HG02678 (cell line): ENCODE measurements around the gene CRBN.

Experiments
- ATAC-seq: cut with Tn5 transposase; IDR thresholded peaks from one replicate; pipeline ENCODE4 v1.9.1; 2021; ENCODE audit warnings: mild to moderate bottlenecking, moderate library complexity; ENCODE audit not compliant: unreplicated experiment

The CRBN gene

DNA sequence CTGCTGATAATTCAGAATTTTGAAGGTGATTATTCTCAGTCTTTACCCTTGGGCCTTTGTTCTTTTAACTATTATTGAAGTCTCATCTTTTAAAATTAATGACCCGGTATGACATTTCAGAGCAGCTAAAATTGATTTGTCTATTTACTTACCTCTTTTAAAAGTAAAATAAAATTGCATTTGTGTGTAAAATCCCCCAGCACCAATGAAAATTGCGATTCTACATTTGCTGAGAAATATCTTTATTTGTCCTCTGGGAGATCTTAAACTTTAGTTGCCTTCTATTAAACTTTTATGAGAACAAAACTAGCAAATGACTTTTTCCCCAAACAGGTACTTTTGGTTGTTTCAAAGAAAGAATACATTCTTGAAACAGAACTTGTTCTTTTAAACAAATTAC, 61.8 kb downstream of the CRBN start:
- no peak for ATAC-seq

DNA sequence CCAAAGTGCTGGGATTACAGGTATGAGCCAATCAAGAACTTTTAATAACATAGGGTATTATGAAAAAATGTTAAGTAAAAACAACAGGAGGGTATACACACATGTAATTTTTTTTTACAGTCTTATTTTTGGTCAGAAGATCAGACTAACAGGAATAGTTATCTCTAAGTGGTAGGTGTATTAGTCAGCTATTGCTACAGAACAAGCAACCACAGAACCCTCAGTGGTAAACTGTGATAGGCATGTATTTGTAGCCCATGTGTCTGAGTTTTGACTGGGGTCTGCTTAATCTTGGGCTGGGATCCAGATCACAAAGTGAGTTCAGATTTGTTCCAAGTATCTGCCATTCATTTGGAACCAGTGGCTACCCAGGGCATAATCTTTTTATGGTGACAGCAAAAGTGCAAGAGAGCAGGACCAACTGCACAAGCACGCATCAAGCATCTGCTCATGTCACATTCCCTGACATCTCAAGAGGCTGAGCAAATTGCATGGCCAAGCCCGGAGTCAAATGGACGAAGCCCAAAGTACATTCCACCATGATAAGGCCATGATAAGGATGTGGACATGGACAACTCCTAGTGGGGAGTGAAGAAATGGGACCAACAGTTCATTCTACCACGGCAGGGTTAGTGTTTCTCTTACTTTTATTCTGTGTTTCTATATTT, 66.3 kb downstream of the CRBN start:
- no peak for ATAC-seq

DNA sequence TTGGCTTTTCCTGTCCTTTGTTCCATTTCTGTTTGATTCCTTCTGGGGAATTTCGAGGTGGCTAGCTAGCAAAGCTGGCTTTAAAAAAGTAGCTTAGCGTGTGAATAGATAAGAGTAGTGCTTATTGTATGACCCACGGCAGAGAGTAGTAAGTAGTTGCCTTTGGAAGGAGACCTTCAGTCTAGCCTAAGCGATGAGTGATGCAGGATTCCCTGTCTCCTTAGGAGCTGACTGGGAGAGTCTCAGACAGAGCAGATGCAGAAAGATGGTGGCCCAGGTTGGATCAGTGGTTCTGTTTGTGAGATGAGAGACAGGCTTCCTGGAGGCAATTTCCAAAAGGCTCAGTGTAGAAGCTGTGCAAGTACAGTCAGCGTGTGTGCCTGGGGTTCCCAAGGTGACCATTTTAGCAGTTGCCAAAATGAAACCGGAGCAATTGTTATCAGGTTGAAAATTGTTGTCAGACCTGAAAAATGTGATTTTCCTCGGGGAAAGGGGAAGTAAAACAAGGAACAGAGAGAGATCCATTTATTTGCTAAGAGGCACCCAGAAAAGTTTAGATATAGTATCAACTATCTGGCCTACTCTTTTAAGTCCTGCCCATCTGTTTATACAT, 68.6 kb downstream of the CRBN start:
- ATAC-seq: no peak

DNA sequence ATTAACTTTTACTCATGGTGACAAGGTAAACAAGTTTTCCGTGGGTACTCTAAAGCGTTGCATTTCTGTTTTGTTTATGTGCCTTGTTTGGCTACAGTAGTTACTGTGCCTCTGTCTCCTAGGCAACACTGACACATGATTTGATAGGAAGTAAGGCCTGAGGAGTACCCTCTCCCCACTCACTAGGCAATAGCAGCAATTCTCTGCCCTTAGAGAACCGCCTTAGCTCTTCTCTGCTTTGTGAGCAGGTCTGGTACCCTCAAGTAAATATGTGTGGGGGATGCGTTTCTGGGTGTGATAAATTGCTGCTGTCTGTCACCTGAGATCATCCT, 69.2 kb downstream of the CRBN start, which contains the start of gene IL5RA:
TSS of gene IL5RA (minus strand) at position 76 of the 332 bp plus-strand sequence. CDS start 5,390 bp downstream, outside the sequence.
- ATAC-seq: no peak

DNA sequence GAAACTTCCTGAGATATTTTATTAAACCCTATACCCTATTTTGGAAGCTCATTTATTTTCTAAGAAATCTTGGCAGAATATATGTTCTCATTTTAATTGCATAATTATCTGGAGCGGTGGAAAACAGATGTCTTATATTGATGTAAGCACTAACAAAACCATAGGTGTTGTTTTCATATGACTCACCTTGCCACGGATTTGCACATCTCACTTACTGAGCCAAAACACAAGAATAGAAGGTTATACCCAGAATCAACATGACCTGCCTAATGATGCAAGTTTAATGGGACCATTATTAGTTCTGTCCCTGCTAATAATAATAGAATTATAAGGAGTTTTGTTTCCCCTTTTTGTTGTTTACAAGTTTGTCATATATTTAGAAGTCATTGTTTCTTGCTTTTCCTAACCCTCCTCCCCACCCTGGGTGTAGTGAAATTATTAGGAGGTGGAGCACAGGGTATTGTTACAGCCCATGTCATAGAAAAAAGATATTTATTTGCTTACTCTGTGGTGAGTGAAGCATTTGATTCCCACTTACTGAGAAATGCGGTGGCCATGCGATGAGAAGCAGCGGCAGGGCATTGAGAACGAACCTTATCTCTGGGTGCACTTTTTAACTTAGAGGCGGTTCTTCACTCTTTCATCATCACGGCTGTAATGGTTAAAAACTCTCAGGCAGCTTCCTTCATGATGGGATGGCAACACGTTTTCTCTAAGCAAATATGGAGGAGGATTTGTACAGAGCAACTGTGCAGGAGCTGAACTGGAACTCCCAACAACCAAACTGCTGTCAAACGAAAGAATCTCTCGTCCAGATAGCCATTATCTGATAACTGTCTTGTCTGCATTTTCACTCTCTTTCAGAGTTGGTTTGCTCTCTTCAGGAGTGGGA, 69.8 kb downstream of the CRBN start:
- ATAC-seq: peak; percentile 47

DNA sequence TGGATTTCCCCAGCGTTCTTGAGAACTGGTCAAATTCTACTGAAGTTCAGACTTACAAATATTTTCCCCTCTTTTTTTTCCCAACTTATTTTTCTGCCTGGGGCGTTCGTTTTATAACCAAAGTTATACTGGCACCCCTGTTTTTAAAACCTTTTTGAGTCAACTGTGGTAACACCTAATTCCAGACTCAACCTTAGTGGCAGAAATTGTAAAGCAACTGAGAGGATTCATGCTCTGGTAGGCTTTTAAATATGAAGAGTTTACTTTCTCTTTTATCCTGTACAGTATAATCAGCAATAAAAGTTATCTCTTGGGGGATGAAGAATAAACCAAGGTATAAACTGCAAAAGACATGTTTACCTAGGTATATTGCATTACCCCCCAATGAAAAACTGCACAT, 71.6 kb downstream of the CRBN start:
- ATAC-seq: no peak

DNA sequence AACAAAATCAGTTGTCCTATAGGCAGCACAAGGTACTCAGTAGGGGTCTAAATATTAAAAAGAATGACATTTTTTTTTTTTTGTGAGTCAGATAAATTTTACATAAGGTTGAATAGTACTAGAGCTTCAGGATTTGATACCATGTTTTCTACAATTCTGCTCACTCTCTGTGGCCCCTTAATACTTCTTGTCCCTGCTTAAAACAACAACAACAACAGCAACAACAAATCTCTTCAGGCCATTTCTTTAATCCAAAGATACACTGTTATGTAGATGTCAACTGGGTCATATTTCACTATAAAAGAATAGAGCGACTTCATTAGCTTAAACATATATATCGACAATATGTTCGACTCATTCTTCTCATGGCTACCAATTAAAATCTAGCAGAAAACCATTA, 72.3 kb downstream of the CRBN start:
- no peak for ATAC-seq

DNA sequence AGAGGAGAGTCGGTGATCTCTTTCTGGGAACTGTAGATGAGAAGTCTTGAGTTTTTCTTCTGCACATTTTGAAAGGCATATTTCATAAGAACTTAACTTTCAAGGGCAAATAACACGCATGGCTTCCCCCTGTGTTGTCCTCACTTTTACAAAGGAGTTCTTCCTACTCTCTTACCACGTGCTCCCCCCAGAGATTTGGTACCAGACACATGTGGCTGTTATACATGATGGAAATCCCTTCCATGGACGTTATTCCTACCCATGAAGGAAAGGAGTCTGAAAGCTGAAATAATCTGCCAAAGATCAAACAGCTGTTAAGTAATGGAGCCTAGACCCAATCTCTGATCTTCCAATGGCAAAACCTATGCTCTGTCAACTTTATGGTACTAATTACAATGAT, 73.7 kb downstream of the CRBN start:
- ATAC-seq: no peak

DNA sequence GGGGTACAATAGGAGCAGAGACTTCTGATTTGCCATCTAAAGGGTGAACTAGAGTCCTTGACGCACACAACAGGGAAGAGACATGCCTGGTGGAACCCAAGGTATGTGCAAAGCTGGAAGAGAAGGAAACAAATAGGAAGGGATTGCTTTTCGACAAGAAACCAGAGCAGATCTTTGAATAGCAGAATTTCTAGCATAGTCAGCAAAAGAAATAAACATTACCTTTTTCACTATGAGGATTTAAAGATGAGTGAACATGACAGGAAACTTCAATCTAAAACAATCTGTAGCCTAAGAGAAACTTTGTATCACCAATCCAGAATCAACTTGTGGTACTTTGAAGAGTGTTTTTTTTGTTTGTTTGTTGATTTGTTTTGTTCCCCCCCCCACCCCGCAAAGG, 74.2 kb downstream of the CRBN start:
- ATAC-seq: no peak

DNA sequence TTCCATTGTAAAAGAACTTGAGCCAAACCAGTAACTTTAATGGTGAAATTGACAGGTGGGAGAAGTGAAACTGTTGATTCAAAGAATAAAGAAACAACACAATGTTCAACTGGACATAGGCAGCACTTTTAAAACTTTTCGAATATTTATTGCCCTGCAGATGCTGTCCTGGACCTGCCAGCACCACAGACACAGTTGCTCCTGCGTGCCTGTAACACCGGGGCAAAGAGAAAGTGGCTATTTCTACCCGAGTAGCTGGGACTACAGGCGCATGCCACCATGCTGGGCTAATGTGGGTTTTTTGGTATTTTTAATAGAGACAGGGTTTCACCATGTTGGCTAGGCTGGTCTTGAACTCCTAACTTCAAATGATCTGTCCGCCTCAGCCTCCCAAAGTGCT, 76.7 kb downstream of the CRBN start:
- ATAC-seq: no peak

DNA sequence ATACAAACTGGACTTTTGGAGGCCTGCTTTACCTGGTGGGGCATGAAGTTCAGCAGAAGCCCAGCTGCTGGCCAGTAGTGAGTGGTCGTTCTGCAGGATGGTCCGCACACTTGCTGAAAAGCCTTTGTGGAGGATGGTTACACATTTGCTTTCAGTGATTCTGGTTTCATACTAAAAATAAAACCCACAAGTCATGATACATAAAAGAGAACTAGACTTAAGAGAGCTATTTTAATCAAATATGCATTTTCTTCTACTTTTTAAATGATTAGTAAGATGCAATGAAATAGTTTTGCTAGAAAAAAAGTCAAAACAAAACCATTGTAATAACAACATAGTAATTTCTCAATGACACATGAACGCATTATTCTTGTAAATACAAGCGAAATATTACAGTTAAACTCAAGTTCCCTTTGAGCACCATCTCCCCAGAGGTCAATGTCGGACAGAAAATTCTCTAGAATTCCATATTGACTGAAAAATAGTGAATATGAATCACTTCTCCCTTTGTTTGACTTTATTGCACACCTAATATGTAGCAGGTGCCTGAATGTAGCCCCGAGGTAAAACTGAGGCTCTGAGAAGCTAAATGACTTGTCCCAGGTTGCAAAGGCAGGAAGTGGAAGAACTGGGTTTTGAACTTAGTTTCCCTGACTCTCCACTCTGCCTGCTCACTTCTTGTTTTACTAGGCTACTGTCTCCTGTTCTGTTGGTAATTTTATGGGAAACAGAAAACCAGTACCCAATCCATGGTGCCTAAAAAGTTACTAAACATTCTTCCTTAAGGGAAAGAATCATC, 77.6 kb downstream of the CRBN start:
- ATAC-seq: no peak
